B cell (primary cell): ENCODE measurements around the gene SPIRE1. TPM values are rescaled to one million over a fixed set of nuclear protein-coding genes. Genes with fewer than 3 reads are reported as not detected.

ENCODE experiments used
- ATAC-seq: fragments of 200-7000 bp; cut with Tn5 transposase; one replicate; pipeline ENCODE4 v1.10.0; 2021; ENCODE audit warnings: low read depth, mild to moderate bottlenecking, moderate number of reproducible peaks, moderate library complexity
- CTCF ChIA-PET: fragments of 350-600 bp; sonication (Branson Sonifier 250); formaldehyde crosslinking; loops from one replicate; lab custom pipeline; 2021; ENCODE audit warnings: antibody characterized with exemption, inconsistent platforms; lab: Charles Lee
- POLR2A ChIA-PET: fragments of 350-600 bp; sonication (Branson Sonifier 250); formaldehyde crosslinking; loops from one replicate; lab custom pipeline; 2021; ENCODE audit warnings: antibody characterized with exemption; lab: Charles Lee
- DNase-seq: peaks from one replicate; pipeline ENCODE4 v3.0.0; 2013
- H2AFZ ChIP-seq: 2 replicates; pipeline ENCODE4 v1.6.1; 2012; ENCODE audit warnings: mild to moderate bottlenecking, low read depth, low read length; ENCODE audit not compliant: insufficient read depth, poor library complexity, severe bottlenecking
- H3K27ac ChIP-seq, 2 donors: 1 replicate in 1 of 2; 2 replicates in 1 of 2; pipeline ENCODE4 v1.5.1; 2012 to 2013; ENCODE audit warnings: low read length in 2 of 2, mild to moderate bottlenecking in 2 of 2, moderate library complexity in 1 of 2
- H3K27me3 ChIP-seq, 4 experiments: fragments of 200-600 bp in 1 of 4; sonication (generic) in 1 of 4; replicated peaks in 1 of 4; 1 replicate in 2 of 4; 2 replicates in 2 of 4; pipeline versions ENCODE4 v1.6.1 to v1.7.0; 2013 to 2016; ENCODE audit warnings: low read length in 3 of 4, mild to moderate bottlenecking in 2 of 4, mixed read lengths in 1 of 4, moderate library complexity in 1 of 4; ENCODE audit not compliant: insufficient read depth in 4 of 4, control insufficient read depth in 3 of 4; ENCODE audit errors: control extremely low read depth in 1 of 4
- H3K36me3 ChIP-seq, 2 experiments: replicated peaks in 1 of 2; 1 replicate in 1 of 2; 2 replicates in 1 of 2; pipeline versions ENCODE4 v1.6.1 to v1.7.1; 2013; ENCODE audit warnings: low read length in 1 of 2; ENCODE audit not compliant: insufficient read depth in 2 of 2, control insufficient read depth in 1 of 2; ENCODE audit errors: control extremely low read depth in 1 of 2, extremely low read depth in 1 of 2
- H3K4me1 ChIP-seq, 2 donors: fragments of 200-600 bp in 1 of 2; sonication (generic) in 1 of 2; 1 replicate in 1 of 2; 2 replicates in 1 of 2; pipeline versions ENCODE4 v1.5.1 to v1.6.1; 2013 to 2017; ENCODE audit warnings: low read length in 2 of 2; ENCODE audit not compliant: control insufficient read depth in 2 of 2, insufficient read depth in 2 of 2
- H3K4me2 ChIP-seq: replicated peaks from 2 replicates; pipeline ENCODE3; 2012; ENCODE audit warnings: mild to moderate bottlenecking, low read depth, low read length; ENCODE audit not compliant: poor library complexity, severe bottlenecking
- H3K4me3 ChIP-seq, 5 experiments: fragments of 200-600 bp in 1 of 5; sonication (generic) in 1 of 5; 1 replicate in 3 of 5; 2 replicates in 2 of 5; pipeline versions ENCODE4 v1.5.1 to v1.7.0; 2011 to 2016; ENCODE audit warnings: low read length in 4 of 5, mild to moderate bottlenecking in 4 of 5, low read depth in 2 of 5, control low read depth in 1 of 5, moderate library complexity in 1 of 5; ENCODE audit not compliant: insufficient read depth in 1 of 5; ENCODE audit errors: control extremely low read depth in 1 of 5, extremely low read depth in 1 of 5
- H3K79me2 ChIP-seq: fragments of 200-600 bp; sonication (generic); one replicate; pipeline ENCODE4 v1.6.0; 2016; ENCODE audit warnings: low read length; ENCODE audit not compliant: control insufficient read depth, insufficient read depth
- H3K9ac ChIP-seq: fragments of 200-600 bp; sonication (generic); 2 replicates; pipeline ENCODE4 v1.6.1; 2017; ENCODE audit warnings: mild to moderate bottlenecking, low read length, moderate library complexity
- H3K9me3 ChIP-seq, 3 donors: one replicate each; pipeline versions ENCODE4 v1.6.1 to v1.7.1; 2013; ENCODE audit warnings: low read length in 2 of 3; ENCODE audit not compliant: control insufficient read depth in 2 of 3, insufficient read depth in 1 of 3; ENCODE audit errors: control extremely low read depth in 1 of 3
- H4K20me1 ChIP-seq: 2 replicates; pipeline ENCODE4 v1.6.0; 2012; ENCODE audit warnings: mild to moderate bottlenecking, low read length; ENCODE audit not compliant: insufficient read depth, control insufficient read depth, poor library complexity, severe bottlenecking
- H3K27ac Mint-ChIP-seq: one replicate; pipeline ENCODE4 v1.8.0; 2021; ENCODE audit warnings: mixed read lengths
- H3K27me3 Mint-ChIP-seq: one replicate; pipeline ENCODE4 v1.8.0; 2021; ENCODE audit warnings: mixed read lengths
- H3K4me1 Mint-ChIP-seq: one replicate; pipeline ENCODE4 v1.8.0; 2021; ENCODE audit warnings: mixed read lengths
- H3K4me3 Mint-ChIP-seq: one replicate; pipeline ENCODE4 v1.8.0; 2021; ENCODE audit warnings: mixed read lengths
- H3K9me3 Mint-ChIP-seq: one replicate; pipeline ENCODE4 v1.8.0; 2022; ENCODE audit warnings: mixed read lengths; ENCODE audit not compliant: insufficient read depth
- EZH2 ChIP-seq: IDR thresholded peaks from 2 replicates; pipeline ENCODE4 v1.6.1; 2012; ENCODE audit warnings: borderline replicate concordance, low read depth, mild to moderate bottlenecking, moderate library complexity, low read length; ENCODE audit not compliant: insufficient read depth, poor library complexity, severe bottlenecking
- WGBS: methylation state at CpG from one replicate; pipeline ENCODE4 v1.1.5; 2013; ENCODE audit warnings: missing lambda C conversion rate; ENCODE audit not compliant: insufficient coverage; 5-methylcytosine and 5-hydroxymethylcytosine counted together
- intact Hi-C: fragments of 100-400 bp; cut with micrococcal nuclease; formaldehyde crosslinking; loops from one replicate; pipeline ENCODE4 v1.10.0; 2022
- polyA plus RNA-seq: library from polyadenylated mRNA; depleted of rRNA; stranded (reverse); fragments of >200 nt; gene quantifications from 2 replicates; pipeline ENCODE4 v1.2.3, GENCODE V29; 2012
- total RNA-seq, 2 donors: library from RNA; stranded (reverse); fragments of 120-200 nt in 1 of 2; gene quantifications; 1 replicate in 1 of 2; 2 replicates in 1 of 2; pipeline versions ENCODE4 v1.2.3 to v1.2.4, GENCODE V29; 2013 to 2022
- TF ChIP-seq, protein P1 (sequence below): fragments of 200-600 bp; IDR thresholded peaks from one replicate; pipeline ENCODE4 v1.8.0; 2022; ENCODE audit warnings: antibody characterized with exemption, mild to moderate bottlenecking

Gene SPIRE1
- total and polyA plus RNA-seq, 2 donors (not counting 1 experiment from before 2014, with no cell fraction given): 0.22 to 4.0 TPM

DNA sequence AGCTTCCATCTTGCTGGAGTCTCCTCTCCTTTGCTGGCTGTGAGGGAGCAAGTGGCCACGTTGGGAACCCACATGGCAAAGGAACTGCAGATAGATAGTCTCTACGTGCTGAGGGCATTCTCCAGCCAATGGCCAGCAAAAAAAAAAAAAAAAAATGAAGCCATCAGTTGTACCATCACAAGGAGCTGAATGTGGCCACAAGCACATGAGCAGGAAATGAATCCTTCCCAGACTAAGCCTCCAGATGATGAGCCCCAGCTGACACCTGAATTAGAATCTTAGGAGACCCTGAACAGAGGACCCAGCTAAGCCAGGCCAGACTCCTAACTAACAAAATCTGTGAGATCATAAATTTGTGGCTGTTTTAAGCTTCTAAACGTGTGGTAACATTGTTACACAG lies 57.9 kb downstream of the SPIRE1 start:
- Histone ChIP-seq H3K27ac (no peak overlapping the region), H3K9me3 (no peaks in the 10 kb centered on the region), H3K4me3 (no peak overlapping the region), H4K20me1 (no peaks in the 10 kb centered on the region), H3K9ac (no peak overlapping the region), H2AFZ (no peak overlapping the region), H3K79me2 (no peaks in the 10 kb centered on the region), H3K4me1 (no peaks in the 10 kb centered on the region), H3K36me3 (no peaks in the 10 kb centered on the region), H3K27me3 (no peaks in the 10 kb centered on the region), H3K4me2 (no peak overlapping the region)
- H3K4me1 Mint-ChIP-seq: peaks cover 2% of the 10 kb centered on the region
- no peak overlapping the region for H3K4me3 Mint-ChIP-seq
- H3K27me3 Mint-ChIP-seq: no peaks in the 10 kb centered on the region
- intact Hi-C loops: no loop called here
- TF ChIP-seq, protein P1, sequence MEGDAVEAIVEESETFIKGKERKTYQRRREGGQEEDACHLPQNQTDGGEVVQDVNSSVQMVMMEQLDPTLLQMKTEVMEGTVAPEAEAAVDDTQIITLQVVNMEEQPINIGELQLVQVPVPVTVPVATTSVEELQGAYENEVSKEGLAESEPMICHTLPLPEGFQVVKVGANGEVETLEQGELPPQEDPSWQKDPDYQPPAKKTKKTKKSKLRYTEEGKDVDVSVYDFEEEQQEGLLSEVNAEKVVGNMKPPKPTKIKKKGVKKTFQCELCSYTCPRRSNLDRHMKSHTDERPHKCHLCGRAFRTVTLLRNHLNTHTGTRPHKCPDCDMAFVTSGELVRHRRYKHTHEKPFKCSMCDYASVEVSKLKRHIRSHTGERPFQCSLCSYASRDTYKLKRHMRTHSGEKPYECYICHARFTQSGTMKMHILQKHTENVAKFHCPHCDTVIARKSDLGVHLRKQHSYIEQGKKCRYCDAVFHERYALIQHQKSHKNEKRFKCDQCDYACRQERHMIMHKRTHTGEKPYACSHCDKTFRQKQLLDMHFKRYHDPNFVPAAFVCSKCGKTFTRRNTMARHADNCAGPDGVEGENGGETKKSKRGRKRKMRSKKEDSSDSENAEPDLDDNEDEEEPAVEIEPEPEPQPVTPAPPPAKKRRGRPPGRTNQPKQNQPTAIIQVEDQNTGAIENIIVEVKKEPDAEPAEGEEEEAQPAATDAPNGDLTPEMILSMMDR: no peak
- no peak for TF ChIP-seq EZH2
- H3K9me3 Mint-ChIP-seq: no peaks in the 10 kb centered on the region
- no peak overlapping the region for H3K27ac Mint-ChIP-seq
- POLR2A ChIA-PET: no interaction called here
- CTCF ChIA-PET: no interaction called here
- WGBS: 100% methylated on average over 2 of the region's 3 CpGs
- no peak for DNase-seq
- no peak for ATAC-seq

DNA sequence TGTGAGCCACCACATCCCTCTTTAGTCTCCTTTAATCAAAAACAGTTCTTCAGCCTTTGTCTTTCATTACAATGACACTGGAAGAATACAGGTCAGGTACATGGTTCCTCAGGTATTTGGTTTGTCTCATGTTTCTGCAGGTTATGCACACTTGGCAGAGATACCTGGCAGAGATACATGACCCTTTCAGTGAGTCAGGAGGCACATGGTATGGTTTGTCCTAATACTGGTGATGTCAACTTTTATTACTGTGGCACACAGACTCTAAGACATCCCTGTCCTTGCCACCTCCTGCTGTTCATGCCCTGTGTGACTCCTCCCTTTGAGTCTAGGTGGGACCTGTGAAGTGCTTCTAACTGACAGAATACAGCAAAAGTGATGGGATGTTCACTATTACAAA lies 58.4 kb downstream of the SPIRE1 start:
- Histone ChIP-seq H3K79me2 (no peaks in the 10 kb centered on the region), H3K9me3 (no peaks in the 10 kb centered on the region), H3K27ac (no peak overlapping the region), H3K4me1 (no peaks in the 10 kb centered on the region), H4K20me1 (no peaks in the 10 kb centered on the region), H3K36me3 (no peaks in the 10 kb centered on the region), H2AFZ (no peak overlapping the region), H3K9ac (no peak overlapping the region), H3K4me2 (no peak overlapping the region), H3K4me3 (no peak overlapping the region), H3K27me3 (no peaks in the 10 kb centered on the region)
- CTCF ChIA-PET: no interaction called here
- TF ChIP-seq, protein P1: no peak
- no peak for TF ChIP-seq EZH2
- no peak overlapping the region for H3K27ac Mint-ChIP-seq
- H3K9me3 Mint-ChIP-seq: no peaks in the 10 kb centered on the region
- H3K4me1 Mint-ChIP-seq: peaks cover 2% of the 10 kb centered on the region
- POLR2A ChIA-PET: no interaction called here
- ATAC-seq (no peak), DNase-seq (no peak)
- no peak overlapping the region for H3K4me3 Mint-ChIP-seq
- intact Hi-C loops: no loop called here
- H3K27me3 Mint-ChIP-seq: no peaks in the 10 kb centered on the region
